A673 (cell line): ENCODE results near the gene SLCO3A1.

Source experiments
- EZH2 ChIP-seq: fragments of 200-600 bp; sonication (generic); IDR thresholded peaks from 2 replicates; pipeline ENCODE4 v1.6.1; 2017; ENCODE audit warnings: borderline replicate concordance, low read depth, mild to moderate bottlenecking, mixed read lengths, antibody characterized with exemption, low read length; ENCODE audit not compliant: poor library complexity, severe bottlenecking
- TF ChIP-seq, protein P1 (sequence below): fragments of 300-800, 200-600 bp; sonication (generic); conservative IDR thresholded peaks from 2 replicates; pipeline ENCODE4 v1.5.1; 2017; ENCODE audit warnings: low read depth, mild to moderate bottlenecking, antibody characterized with exemption, low read length, moderate library complexity, mixed read lengths

DNA sequence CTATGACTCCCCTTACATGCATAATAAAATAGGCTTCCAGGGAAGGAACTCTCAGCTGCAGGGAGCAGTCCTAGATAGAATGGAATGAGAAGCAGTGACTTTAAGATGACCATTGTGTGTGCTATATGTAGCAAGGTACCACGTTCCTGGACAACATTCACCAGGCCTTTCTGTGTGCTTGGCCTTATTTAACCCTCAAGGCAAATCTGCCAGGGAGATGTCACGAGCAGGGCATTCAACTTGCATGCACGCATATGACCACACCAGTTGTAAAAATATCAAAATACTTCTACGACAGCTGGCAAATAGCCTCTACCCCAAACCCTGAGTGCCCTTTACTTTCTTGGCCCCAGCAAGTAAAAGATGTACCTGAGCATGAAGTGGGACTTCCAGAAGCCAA, 342.8 kb downstream of the SLCO3A1 start:
- TF ChIP-seq, protein P1, sequence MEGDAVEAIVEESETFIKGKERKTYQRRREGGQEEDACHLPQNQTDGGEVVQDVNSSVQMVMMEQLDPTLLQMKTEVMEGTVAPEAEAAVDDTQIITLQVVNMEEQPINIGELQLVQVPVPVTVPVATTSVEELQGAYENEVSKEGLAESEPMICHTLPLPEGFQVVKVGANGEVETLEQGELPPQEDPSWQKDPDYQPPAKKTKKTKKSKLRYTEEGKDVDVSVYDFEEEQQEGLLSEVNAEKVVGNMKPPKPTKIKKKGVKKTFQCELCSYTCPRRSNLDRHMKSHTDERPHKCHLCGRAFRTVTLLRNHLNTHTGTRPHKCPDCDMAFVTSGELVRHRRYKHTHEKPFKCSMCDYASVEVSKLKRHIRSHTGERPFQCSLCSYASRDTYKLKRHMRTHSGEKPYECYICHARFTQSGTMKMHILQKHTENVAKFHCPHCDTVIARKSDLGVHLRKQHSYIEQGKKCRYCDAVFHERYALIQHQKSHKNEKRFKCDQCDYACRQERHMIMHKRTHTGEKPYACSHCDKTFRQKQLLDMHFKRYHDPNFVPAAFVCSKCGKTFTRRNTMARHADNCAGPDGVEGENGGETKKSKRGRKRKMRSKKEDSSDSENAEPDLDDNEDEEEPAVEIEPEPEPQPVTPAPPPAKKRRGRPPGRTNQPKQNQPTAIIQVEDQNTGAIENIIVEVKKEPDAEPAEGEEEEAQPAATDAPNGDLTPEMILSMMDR = no peak
- TF ChIP-seq EZH2 = no peak
